Activated CD4-positive, alpha-beta T cell treated with anti-CD3 and anti-CD28 coated beads for 4 hours (primary cell): ENCODE data around the gene TLCD3B.
"Not testable (repeated sequence)": the region's sequence is repeated elsewhere in the genome, so short reads cannot be mapped to it uniquely, and the experiment has no call there.

Experiments
- DNase-seq, 2 donors: peaks; one replicate each; pipeline ENCODE4 v3.0.0-alpha.2; 2020

Gene TLCD3B

GRCh38 chr16:30025156-30025555 lies 5.9 kb downstream of the TLCD3B start:
- DNase-seq = no peak

GRCh38 chr16:30024451-30024850 lies 6.6 kb downstream of the TLCD3B start:
- DNase-seq = no peak

- DNase-seq = no peak
Measured at GRCh38 chr16:30023586-30023985, 7.5 kb downstream of the TLCD3B start.

- DNase-seq = no peak
Measured at GRCh38 chr16:30022887-30023286, 8.2 kb downstream of the TLCD3B start, which contains the start of gene C16orf92. Gene C16orf92, plus strand, starts transcription at chr16:30023198. Its CDS starts 143 bp downstream, at chr16:30023341.

GRCh38 chr16:30018731-30019158 lies 12.3 kb downstream of the TLCD3B start:
- no peak for DNase-seq

GRCh38 chr16:30017937-30018336 lies 13.1 kb downstream of the TLCD3B start:
- DNase-seq = not testable (repeated sequence)

- DNase-seq = no peak
Measured at GRCh38 chr16:30017277-30017656, 13.8 kb downstream of the TLCD3B start.

GRCh38 chr16:30016555-30017276 lies 14.4 kb downstream of the TLCD3B start:
- DNase-seq = no peak

GRCh38 chr16:30015450-30015849 lies 15.6 kb downstream of the TLCD3B start:
- not testable (repeated sequence) for DNase-seq

GRCh38 chr16:30012598-30012997 lies 18.5 kb downstream of the TLCD3B start:
- not testable (repeated sequence) for DNase-seq

- no peak for DNase-seq
Measured at GRCh38 chr16:30011714-30012504, 19.2 kb downstream of the TLCD3B start.

GRCh38 chr16:30010844-30011713 lies 20.0 kb downstream of the TLCD3B start, which contains the start of gene DOC2A:
Gene DOC2A, minus strand, starts transcription at chr16:30011027. Its CDS starts 805 bp downstream, at chr16:30010222.
- DNase-seq = peak; percentile 24 to 46

- no peak for DNase-seq
Measured at GRCh38 chr16:30009990-30010843, 20.9 kb downstream of the TLCD3B start.

GRCh38 chr16:30009085-30009862 lies 21.8 kb downstream of the TLCD3B start:
- DNase-seq = no peak

- no peak for DNase-seq
Measured at GRCh38 chr16:30007378-30007895, 23.6 kb downstream of the TLCD3B start.

- no peak for DNase-seq
Measured at GRCh38 chr16:30006659-30007377, 24.3 kb downstream of the TLCD3B start.

GRCh38 chr16:30006095-30006473 lies 25.0 kb downstream of the TLCD3B start:
- no peak for DNase-seq

- peak; percentile 40 to 48 for DNase-seq
Measured at GRCh38 chr16:30005341-30006094, 25.6 kb downstream of the TLCD3B start.

- DNase-seq = no peak
Measured at GRCh38 chr16:30004811-30005242, 26.2 kb downstream of the TLCD3B start.
